Naive thymus-derived CD4-positive, alpha-beta T cell (primary cell): ENCODE data around the gene ARHGAP35. TPM values are rescaled to one million over a fixed set of nuclear protein-coding genes. Genes with fewer than 3 reads are reported as not detected.

Source experiments
- polyA plus RNA-seq, 2 donors: library from polyadenylated mRNA; unstranded; fragments of 300-500 nt; fragmentation: Illumina TruSeq; gene quantifications; one replicate each; pipeline ENCODE4 v1.2.3, GENCODE V29; 2021
- total RNA-seq, 6 experiments: library from RNA in 5 of 6; stranded (reverse) in 5 of 6; gene quantifications; 1 replicate in 5 of 6; 2 replicates in 1 of 6; pipeline ENCODE4 v1.2.3 and lab custom pipeline; 2021 to 2026

ARHGAP35 gene
- total and polyA plus RNA-seq, 7 experiments from 2014 or later = 2.3 to 29.4 (median 23.2) TPM

Other genes with a start within 250 kb of the ARHGAP35 start
- gene PTGIR, start 235.9 kb upstream of the ARHGAP35 start, total RNA-seq = 10 to 100 TPM in 1 of 5 experiments, 1 to 10 TPM in 4; 4.2 to 99.1 (median 4.9) TPM
- gene PTGIR, start 235.9 kb upstream of the ARHGAP35 start, polyA plus RNA-seq = 10 to 100 TPM in 1 of 2 donors, 1 to 10 TPM in 1; 5.1 to 13.2 TPM
- 10 to 100 TPM in 1 of 5 experiments, 1 to 10 TPM in 1, not detected in 3; 3.2 to 12.3 TPM for gene GNG8, start 224.8 kb upstream of the ARHGAP35 start, total RNA-seq
- 1 to 10 TPM in 1 of 2 donors, not detected in 1; 9.7 TPM for gene GNG8, start 224.8 kb upstream of the ARHGAP35 start, polyA plus RNA-seq
- gene DACT3, start 199.8 kb upstream of the ARHGAP35 start, total RNA-seq = 1 to 10 TPM in 1 of 5 experiments, under 1 TPM in 3, not detected in 1; 0.11 to 1.3 (median 0.34) TPM
- gene DACT3, start 199.8 kb upstream of the ARHGAP35 start, polyA plus RNA-seq = under 1 TPM in 1 of 2 donors, not detected in 1; 0.07 TPM
- 100 to 1,000 TPM; 120 to 181 (median 123) TPM for gene PRKD2, start 143.9 kb upstream of the ARHGAP35 start, total RNA-seq
- gene PRKD2, start 143.9 kb upstream of the ARHGAP35 start, polyA plus RNA-seq = 100 to 1,000 TPM in 1 of 2 donors, 10 to 100 TPM in 1; 39.5 to 105 TPM
- gene FKRP, start 114.9 kb upstream of the ARHGAP35 start, total RNA-seq = 10 to 100 TPM; 17.5 to 29.8 (median 21.2) TPM
- gene FKRP, start 114.9 kb upstream of the ARHGAP35 start, polyA plus RNA-seq = 1 to 10 TPM; 1.8 to 6.8 TPM
- 100 to 1,000 TPM in 2 of 5 experiments, 10 to 100 TPM in 3; 81.3 to 120 (median 90.4) TPM for gene STRN4, start 114.5 kb upstream of the ARHGAP35 start, total RNA-seq
- gene STRN4, start 114.5 kb upstream of the ARHGAP35 start, polyA plus RNA-seq = 10 to 100 TPM; 16.2 to 30.9 TPM
- gene SLC1A5, start 72.4 kb upstream of the ARHGAP35 start, total RNA-seq = 100 to 1,000 TPM in 1 of 5 experiments, 10 to 100 TPM in 1, 1 to 10 TPM in 3; 3.5 to 120 (median 5.3) TPM
- 1 to 10 TPM; 1.1 to 5.6 TPM for gene SLC1A5, start 72.4 kb upstream of the ARHGAP35 start, polyA plus RNA-seq
- gene AP2S1, start 10.2 kb upstream of the ARHGAP35 start, total RNA-seq = 100 to 1,000 TPM in 1 of 5 experiments, 10 to 100 TPM in 4; 34.4 to 116 (median 46.5) TPM
- gene AP2S1, start 10.2 kb upstream of the ARHGAP35 start, polyA plus RNA-seq = 10 to 100 TPM; 60.4 to 71.0 TPM
- 1 to 10 TPM in 1 of 5 experiments, under 1 TPM in 2, not detected in 2; 0.27 to 1.2 (median 0.61) TPM for gene NPAS1, start 158.8 kb downstream of the ARHGAP35 start, total RNA-seq
- under 1 TPM; 0.48 to 0.58 TPM for gene NPAS1, start 158.8 kb downstream of the ARHGAP35 start, polyA plus RNA-seq
- gene TMEM160, start 187.6 kb downstream of the ARHGAP35 start, total RNA-seq = 10 to 100 TPM; 23.1 to 46.3 (median 26.0) TPM
- gene TMEM160, start 187.6 kb downstream of the ARHGAP35 start, polyA plus RNA-seq = 100 to 1,000 TPM; 131 TPM